Activated T-cell treated with anti-CD3 and anti-CD28 coated beads for 24 hours (primary cell): ENCODE data around the gene DNAH3.
A peak's percentile ranks its signal among the peaks of the same experiment; 100 is the strongest.

Experiments
- DNase-seq: peaks from one replicate; pipeline ENCODE4 v3.0.0-alpha.2; 2020; ENCODE audit warnings: low read depth

DNAH3 gene

GRCh38 chr16:20903899-20904506 lies 246.6 kb downstream of the DNAH3 start:
- DNase-seq: no peak

GRCh38 chr16:20903116-20903898 lies 247.3 kb downstream of the DNAH3 start:
- DNase-seq: no peak

GRCh38 chr16:20902426-20902825 lies 248.2 kb downstream of the DNAH3 start:
- no peak for DNase-seq

GRCh38 chr16:20901436-20902112 lies 249.1 kb downstream of the DNAH3 start:
- DNase-seq: no peak

GRCh38 chr16:20901068-20901435 lies 249.6 kb downstream of the DNAH3 start:
- DNase-seq: no peak

GRCh38 chr16:20900299-20901067 lies 250.2 kb downstream of the DNAH3 start, which contains the start of the genes DCUN1D3 and LYRM1:
DCUN1D3 (minus strand) TSS chr16:20900358; CDS start chr16:20862538, 37,820 bp downstream.
LYRM1 (plus strand) TSS chr16:20900771; CDS start chr16:20915556, 14,785 bp downstream.
- DNase-seq: peak; percentile 89

GRCh38 chr16:20899477-20900298 lies 251.0 kb downstream of the DNAH3 start:
- no peak for DNase-seq

GRCh38 chr16:20899071-20899470 lies 251.6 kb downstream of the DNAH3 start:
- no peak for DNase-seq

- DNase-seq: no peak
These were observed 252.7 kb downstream of the DNAH3 start for GRCh38 chr16:20897922-20898321.

GRCh38 chr16:20897253-20897897 lies 253.3 kb downstream of the DNAH3 start:
- DNase-seq: no peak

- DNase-seq: no peak
These were observed 256.3 kb downstream of the DNAH3 start for GRCh38 chr16:20894388-20894787.

GRCh38 chr16:20889625-20890275 lies 260.9 kb downstream of the DNAH3 start:
- DNase-seq: no peak

GRCh38 chr16:20887207-20887606 lies 263.4 kb downstream of the DNAH3 start:
- DNase-seq: no peak

- no peak for DNase-seq
These were observed 264.3 kb downstream of the DNAH3 start for GRCh38 chr16:20886320-20886719.

- DNase-seq: no peak
These were observed 266.4 kb downstream of the DNAH3 start for GRCh38 chr16:20884240-20884556.

- no peak for DNase-seq
These were observed 266.9 kb downstream of the DNAH3 start for GRCh38 chr16:20883554-20884239.
